Hepatocyte (in vitro differentiated cells): ENCODE data around the gene TRPM2.

Source experiments
- EZH2 ChIP-seq: fragments of 200-600 bp; sonication (generic); IDR thresholded peaks from 2 replicates; pipeline ENCODE4 v1.6.1; 2016; ENCODE audit warnings: antibody characterized with exemption, mild to moderate bottlenecking, borderline replicate concordance
- EZH2phosphoT487 ChIP-seq: fragments of 200-600 bp; sonication (generic); IDR thresholded peaks from one replicate; pipeline ENCODE4 v1.6.1; 2018; ENCODE audit warnings: antibody characterized with exemption, mild to moderate bottlenecking, low read depth, moderate library complexity; ENCODE audit not compliant: unreplicated experiment, severe bottlenecking
- TF ChIP-seq, protein P1 (sequence below): fragments of 200-600 bp; sonication (generic); IDR thresholded peaks from 2 replicates; pipeline ENCODE4 v1.5.1; 2016; ENCODE audit warnings: antibody characterized with exemption, mild to moderate bottlenecking; ENCODE audit not compliant: poor library complexity

DNA sequence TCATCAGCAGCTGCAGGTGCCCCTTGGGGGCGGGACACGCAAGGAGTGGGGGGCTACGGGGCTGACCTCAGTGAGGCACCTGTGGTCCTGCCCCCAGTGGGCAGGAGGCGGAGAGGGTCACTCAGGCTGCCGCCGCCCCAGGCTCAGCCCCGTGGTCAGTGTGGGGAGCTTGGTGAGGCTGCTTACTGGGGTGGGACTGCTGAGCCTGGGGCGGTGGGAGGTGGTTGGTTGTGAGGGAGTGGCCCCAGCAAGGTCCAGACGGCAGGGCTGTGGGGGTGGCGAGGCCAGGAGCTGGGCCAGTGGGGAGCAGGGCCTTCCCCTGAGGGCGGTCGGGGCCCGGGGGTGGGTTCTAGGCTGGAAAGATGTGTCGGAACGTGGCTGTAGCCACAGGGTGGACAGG, 39.3 kb upstream of the TRPM2 start:
- TF ChIP-seq, protein P1, sequence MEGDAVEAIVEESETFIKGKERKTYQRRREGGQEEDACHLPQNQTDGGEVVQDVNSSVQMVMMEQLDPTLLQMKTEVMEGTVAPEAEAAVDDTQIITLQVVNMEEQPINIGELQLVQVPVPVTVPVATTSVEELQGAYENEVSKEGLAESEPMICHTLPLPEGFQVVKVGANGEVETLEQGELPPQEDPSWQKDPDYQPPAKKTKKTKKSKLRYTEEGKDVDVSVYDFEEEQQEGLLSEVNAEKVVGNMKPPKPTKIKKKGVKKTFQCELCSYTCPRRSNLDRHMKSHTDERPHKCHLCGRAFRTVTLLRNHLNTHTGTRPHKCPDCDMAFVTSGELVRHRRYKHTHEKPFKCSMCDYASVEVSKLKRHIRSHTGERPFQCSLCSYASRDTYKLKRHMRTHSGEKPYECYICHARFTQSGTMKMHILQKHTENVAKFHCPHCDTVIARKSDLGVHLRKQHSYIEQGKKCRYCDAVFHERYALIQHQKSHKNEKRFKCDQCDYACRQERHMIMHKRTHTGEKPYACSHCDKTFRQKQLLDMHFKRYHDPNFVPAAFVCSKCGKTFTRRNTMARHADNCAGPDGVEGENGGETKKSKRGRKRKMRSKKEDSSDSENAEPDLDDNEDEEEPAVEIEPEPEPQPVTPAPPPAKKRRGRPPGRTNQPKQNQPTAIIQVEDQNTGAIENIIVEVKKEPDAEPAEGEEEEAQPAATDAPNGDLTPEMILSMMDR = no peak
- no peak for TF ChIP-seq EZH2
- no peak for TF ChIP-seq EZH2phosphoT487
